HEK293T (cell line): ENCODE data around the gene DDOST.

Experiments
- CTBP1 ChIP-seq: fragments of 450-650 bp; IDR thresholded peaks from 2 replicates; pipeline ENCODE4 v1.6.1; 2016; ENCODE audit warnings: borderline replicate concordance
- ELF4 ChIP-seq: fragments of 450-650 bp; IDR thresholded peaks from 2 replicates; pipeline ENCODE4 v1.6.1; 2017; ENCODE audit warnings: antibody characterized with exemption
- FOXA1 ChIP-seq: fragments of 450-650 bp; IDR thresholded peaks from 2 replicates; pipeline ENCODE4 v1.6.1; 2016; ENCODE audit warnings: mild to moderate bottlenecking
- FOXK2 ChIP-seq: fragments of 450-650 bp; IDR thresholded peaks from 2 replicates; pipeline ENCODE4 v1.6.1; 2016; ENCODE audit warnings: mild to moderate bottlenecking
- FOXM1 ChIP-seq: fragments of 450-650 bp; IDR thresholded peaks from 2 replicates; pipeline ENCODE4 v1.6.1; 2017; ENCODE audit warnings: mild to moderate bottlenecking, borderline replicate concordance
- L3MBTL2 ChIP-seq: fragments of 450-650 bp; conservative IDR thresholded peaks from 2 replicates; pipeline ENCODE4 v1.6.1; 2016; ENCODE audit warnings: mild to moderate bottlenecking
- LEF1 ChIP-seq: fragments of 450-650 bp; IDR thresholded peaks from 2 replicates; pipeline ENCODE4 v1.6.1; 2017; ENCODE audit warnings: mild to moderate bottlenecking, borderline replicate concordance
- NFRKB ChIP-seq: fragments of 450-650 bp; IDR thresholded peaks from 2 replicates; pipeline ENCODE4 v1.6.1; 2016; ENCODE audit warnings: mild to moderate bottlenecking, moderate library complexity
- SP1 ChIP-seq: fragments of 450-650 bp; IDR thresholded peaks from 2 replicates; pipeline ENCODE4 v1.6.1; 2017
- SUZ12 ChIP-seq: fragments of 450-650 bp; IDR thresholded peaks from 2 replicates; pipeline ENCODE4 v1.6.1; 2016; ENCODE audit warnings: mild to moderate bottlenecking
- TARDBP ChIP-seq: fragments of 450-650 bp; IDR thresholded peaks from 2 replicates; pipeline ENCODE4 v1.6.1; 2016

GRCh38 chr1:20685741-20686140 is 24.6 kb upstream of the DDOST start:
- TF ChIP-seq LEF1: no peak
- TF ChIP-seq TARDBP: no peak
- no peak for TF ChIP-seq ELF4
- TF ChIP-seq FOXM1: no peak
- TF ChIP-seq FOXK2: no peak
- no peak for TF ChIP-seq SP1
- no peak for TF ChIP-seq FOXA1
- no peak for TF ChIP-seq SUZ12
- TF ChIP-seq NFRKB: no peak
- TF ChIP-seq L3MBTL2: no peak
- no peak for TF ChIP-seq CTBP1
